IPS DF 4.7 (cell line): ENCODE data around the gene ITCH.
"Not testable (repeated sequence)": the region's sequence is repeated elsewhere in the genome, so short reads cannot be mapped to it uniquely, and the experiment has no call there.

Experiments
- DNase-seq: peaks from one replicate; pipeline ENCODE4 v3.0.0-alpha.2; 2013; ENCODE audit warnings: low spot score; ENCODE audit errors: extremely low read depth

The ITCH gene

GRCh38 chr20:34414525-34414924 is 51.5 kb downstream of the ITCH start:
- not testable (repeated sequence) for DNase-seq

GRCh38 chr20:34415079-34415478 is 52.0 kb downstream of the ITCH start:
- DNase-seq: no peak

GRCh38 chr20:34420146-34420545 is 57.1 kb downstream of the ITCH start:
- DNase-seq: no peak

- DNase-seq: no peak
Measured at GRCh38 chr20:34420975-34421374, 57.9 kb downstream of the ITCH start.

GRCh38 chr20:34421766-34422466 is 58.8 kb downstream of the ITCH start:
- DNase-seq: no peak

- DNase-seq: not testable (repeated sequence)
Measured at GRCh38 chr20:34425032-34425690, 62.1 kb downstream of the ITCH start.

- DNase-seq: no peak
Measured at GRCh38 chr20:34426026-34426425, 63.0 kb downstream of the ITCH start.

- no peak for DNase-seq
Measured at GRCh38 chr20:34427331-34427730, 64.3 kb downstream of the ITCH start.

GRCh38 chr20:34427784-34428183 is 64.7 kb downstream of the ITCH start:
- no peak for DNase-seq

- DNase-seq: no peak
Measured at GRCh38 chr20:34431168-34431567, 68.1 kb downstream of the ITCH start.

GRCh38 chr20:34432663-34433062 is 69.6 kb downstream of the ITCH start:
- not testable (repeated sequence) for DNase-seq

- no peak for DNase-seq
Measured at GRCh38 chr20:34433391-34433790, 70.3 kb downstream of the ITCH start.

GRCh38 chr20:34435589-34435988 is 72.5 kb downstream of the ITCH start:
- DNase-seq: no peak

- DNase-seq: no peak
Measured at GRCh38 chr20:34437330-34437986, 74.4 kb downstream of the ITCH start.

- no peak for DNase-seq
Measured at GRCh38 chr20:34439168-34439567, 76.1 kb downstream of the ITCH start.

GRCh38 chr20:34441423-34441822 is 78.3 kb downstream of the ITCH start:
- not testable (repeated sequence) for DNase-seq

- no peak for DNase-seq
Measured at GRCh38 chr20:34443546-34443945, 80.5 kb downstream of the ITCH start.

- DNase-seq: no peak
Measured at GRCh38 chr20:34445177-34446065, 82.3 kb downstream of the ITCH start.

GRCh38 chr20:34448517-34448916 is 85.4 kb downstream of the ITCH start:
- no peak for DNase-seq

GRCh38 chr20:34449674-34450592 is 86.9 kb downstream of the ITCH start:
- no peak for DNase-seq
